ENCODE measurements around the gene CRYBB2. TPM values are rescaled to one million over a fixed set of nuclear protein-coding genes. Genes with fewer than 3 reads are reported as not detected.

Gene CRYBB2
- total RNA-seq, 1 experiment from 2014 or later, result not detected

DNA sequence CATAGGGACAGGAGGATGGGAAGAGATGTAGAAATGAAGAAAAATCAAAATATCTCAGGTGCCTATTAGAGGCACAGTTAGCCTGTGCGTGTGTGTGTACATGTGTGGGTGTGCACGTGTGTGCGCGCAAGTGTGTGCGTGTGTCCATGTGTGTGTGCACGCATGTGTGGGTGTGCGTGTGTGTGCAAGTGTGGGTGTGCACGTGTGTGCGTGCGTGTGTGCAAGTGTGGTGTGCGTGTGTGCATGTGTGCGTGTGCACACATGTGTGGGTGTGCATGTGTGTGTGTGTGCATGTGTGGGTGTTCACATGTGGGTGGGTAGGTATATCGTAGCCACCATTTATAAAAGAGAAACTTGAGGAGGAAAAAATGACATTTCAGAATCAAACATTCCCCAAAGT lies 9.4 kb downstream of the CRYBB2 start:
- H3K27me3 ChIP-seq (ENCODE audit: insufficient read depth, low read length), result peaks cover 6% of the 10 kb centered on the region; the same call in 1 of the 2 replicates
- H3K27ac ChIP-seq (ENCODE audit: low read depth, low read length), result no peak overlapping the region
- H4K20me1 ChIP-seq (ENCODE audit: insufficient read depth), result no peaks in the 10 kb centered on the region
- intact Hi-C loops (cut with micrococcal nuclease), result no loop called here
- no peak overlapping the region for H3K4me2 ChIP-seq (ENCODE audit: low read length)
- ATAC-seq (no peak), DNase-seq (ENCODE audit: low read depth, low spot score) (no peak)
- H3K4me3 ChIP-seq (replicated peaks in 1 of 2; ENCODE audit: low read depth in 1 of 2, low read length in 2 of 2), result no peak overlapping the region
- POLR2A ChIA-PET, result no interaction called here
- CTCF ChIA-PET, result no interaction called here
- no peaks in the 10 kb centered on the region for H3K9me3 ChIP-seq (ENCODE audit: control insufficient read depth in 1 of 2, insufficient read depth in 1 of 2, low read depth in 1 of 2, low read length in 2 of 2)
- H3K9ac ChIP-seq (ENCODE audit: low read length), result no peak overlapping the region
- H3K9me2 ChIP-seq (ENCODE audit: insufficient read depth), result no peaks in the 10 kb centered on the region
- TF ChIP-seq MAX (IDR thresholded peaks at IDR 0.05) (no peak), POLR2AphosphoS5 (IDR thresholded peaks at IDR 0.05; ENCODE audit: low read depth, low read length) (no peak), RAD21 (IDR thresholded peaks at IDR 0.05; ENCODE audit: low read depth) (no peak), EZH2phosphoT487 (IDR thresholded peaks at IDR 0.05; ENCODE audit: borderline replicate concordance) (no peak), SP1 (IDR thresholded peaks at IDR 0.05; ENCODE audit: low read depth) (no peak), POLR2A (IDR thresholded peaks at IDR 0.05; ENCODE audit: borderline replicate concordance, extremely low read depth, insufficient read depth, insufficient read length) (no peak), EZH2 (IDR thresholded peaks at IDR 0.05) (no peak), ZFX (IDR thresholded peaks at IDR 0.05) (no peak), FOSL1 (IDR thresholded peaks at IDR 0.05; ENCODE audit: low read depth) (no peak), CEBPB (IDR thresholded peaks at IDR 0.05; ENCODE audit: low read depth) (no peak), SIN3A (IDR thresholded peaks at IDR 0.05; ENCODE audit: low read depth) (no peak), SRF (IDR thresholded peaks at IDR 0.05; ENCODE audit: low read depth) (no peak), YY1 (IDR thresholded peaks at IDR 0.05; ENCODE audit: extremely low read depth, insufficient replicate concordance, low read depth, low read length) (no peak), ELF1 (IDR thresholded peaks at IDR 0.05; ENCODE audit: borderline replicate concordance, low read depth) (no peak), TCF7L2 (IDR thresholded peaks at IDR 0.05; ENCODE audit: borderline replicate concordance, extremely low read depth, insufficient read depth, insufficient read length) (no peak), REST (IDR thresholded peaks at IDR 0.05; ENCODE audit: low read depth) (no peak), JUND (IDR thresholded peaks at IDR 0.05) (no peak)
- TF ChIP-seq, protein P1, sequence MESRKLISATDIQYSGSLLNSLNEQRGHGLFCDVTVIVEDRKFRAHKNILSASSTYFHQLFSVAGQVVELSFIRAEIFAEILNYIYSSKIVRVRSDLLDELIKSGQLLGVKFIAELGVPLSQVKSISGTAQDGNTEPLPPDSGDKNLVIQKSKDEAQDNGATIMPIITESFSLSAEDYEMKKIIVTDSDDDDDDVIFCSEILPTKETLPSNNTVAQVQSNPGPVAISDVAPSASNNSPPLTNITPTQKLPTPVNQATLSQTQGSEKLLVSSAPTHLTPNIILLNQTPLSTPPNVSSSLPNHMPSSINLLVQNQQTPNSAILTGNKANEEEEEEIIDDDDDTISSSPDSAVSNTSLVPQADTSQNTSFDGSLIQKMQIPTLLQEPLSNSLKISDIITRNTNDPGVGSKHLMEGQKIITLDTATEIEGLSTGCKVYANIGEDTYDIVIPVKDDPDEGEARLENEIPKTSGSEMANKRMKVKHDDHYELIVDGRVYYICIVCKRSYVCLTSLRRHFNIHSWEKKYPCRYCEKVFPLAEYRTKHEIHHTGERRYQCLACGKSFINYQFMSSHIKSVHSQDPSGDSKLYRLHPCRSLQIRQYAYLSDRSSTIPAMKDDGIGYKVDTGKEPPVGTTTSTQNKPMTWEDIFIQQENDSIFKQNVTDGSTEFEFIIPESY (IDR thresholded peaks at IDR 0.05; ENCODE audit: extremely low read depth, insufficient replicate concordance, low read length), result no peak
- TF ChIP-seq, protein P2, sequence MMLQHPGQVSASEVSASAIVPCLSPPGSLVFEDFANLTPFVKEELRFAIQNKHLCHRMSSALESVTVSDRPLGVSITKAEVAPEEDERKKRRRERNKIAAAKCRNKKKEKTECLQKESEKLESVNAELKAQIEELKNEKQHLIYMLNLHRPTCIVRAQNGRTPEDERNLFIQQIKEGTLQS (IDR thresholded peaks at IDR 0.05), result no peak
- TF ChIP-seq, protein P3, sequence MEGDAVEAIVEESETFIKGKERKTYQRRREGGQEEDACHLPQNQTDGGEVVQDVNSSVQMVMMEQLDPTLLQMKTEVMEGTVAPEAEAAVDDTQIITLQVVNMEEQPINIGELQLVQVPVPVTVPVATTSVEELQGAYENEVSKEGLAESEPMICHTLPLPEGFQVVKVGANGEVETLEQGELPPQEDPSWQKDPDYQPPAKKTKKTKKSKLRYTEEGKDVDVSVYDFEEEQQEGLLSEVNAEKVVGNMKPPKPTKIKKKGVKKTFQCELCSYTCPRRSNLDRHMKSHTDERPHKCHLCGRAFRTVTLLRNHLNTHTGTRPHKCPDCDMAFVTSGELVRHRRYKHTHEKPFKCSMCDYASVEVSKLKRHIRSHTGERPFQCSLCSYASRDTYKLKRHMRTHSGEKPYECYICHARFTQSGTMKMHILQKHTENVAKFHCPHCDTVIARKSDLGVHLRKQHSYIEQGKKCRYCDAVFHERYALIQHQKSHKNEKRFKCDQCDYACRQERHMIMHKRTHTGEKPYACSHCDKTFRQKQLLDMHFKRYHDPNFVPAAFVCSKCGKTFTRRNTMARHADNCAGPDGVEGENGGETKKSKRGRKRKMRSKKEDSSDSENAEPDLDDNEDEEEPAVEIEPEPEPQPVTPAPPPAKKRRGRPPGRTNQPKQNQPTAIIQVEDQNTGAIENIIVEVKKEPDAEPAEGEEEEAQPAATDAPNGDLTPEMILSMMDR (IDR thresholded peaks at IDR 0.05 in 2 of 3, conservative IDR thresholded peaks at IDR 0.05 in 1 of 3; ENCODE audit: borderline replicate concordance in 1 of 3, insufficient read depth in 1 of 3, low read depth in 2 of 3, low read length in 2 of 3), result no peak
- no peaks in the 10 kb centered on the region for H3K4me1 ChIP-seq (ENCODE audit: control insufficient read depth in 1 of 2, insufficient read depth in 2 of 2, low read length in 2 of 2)
- RAD21 ChIA-PET (ENCODE audit: low non-redundant PET in 1 of 2, low total read pairs in 2 of 2, uncharacterized antibody in 2 of 2, unreplicated experiment in 2 of 2), result no interaction called here
- no peaks in the 10 kb centered on the region for H3K79me2 ChIP-seq (ENCODE audit: insufficient read depth, low read length)
- H2AFZ ChIP-seq (ENCODE audit: low read depth, low read length, poor library complexity, severe bottlenecking), result no peak overlapping the region
- BruUV-seq (replicated peaks), result no TSS peak
- no peaks in the 10 kb centered on the region for H3K36me3 ChIP-seq (ENCODE audit: control insufficient read depth in 1 of 2, insufficient read depth in 2 of 2, low read length in 2 of 2)
